GM23248 (cell line): Measurements from ENCODE around the gene HCRTR2. TPM values are rescaled to one million over a fixed set of nuclear protein-coding genes. Genes with fewer than 3 reads are reported as not detected.

Experiments used
- DNase-seq: peaks from one replicate; pipeline ENCODE4 v3.0.0-alpha.2; 2015
- H2AFZ ChIP-seq: fragments of 200-600 bp; sonication (generic); 2 replicates; pipeline ENCODE4 v1.6.1; 2016; ENCODE audit warnings: antibody characterized with exemption
- H3F3A ChIP-seq: fragments of 200-600 bp; sonication (generic); 2 replicates; pipeline ENCODE4 v1.6.1; 2016; ENCODE audit warnings: mild to moderate bottlenecking, antibody characterized with exemption, mixed run types; ENCODE audit not compliant: insufficient read depth
- H3K27ac ChIP-seq: fragments of 200-600 bp; sonication (generic); 2 replicates; pipeline ENCODE4 v1.5.1; 2016; ENCODE audit warnings: mild to moderate bottlenecking
- H3K27me3 ChIP-seq: fragments of 200-600 bp; sonication (generic); replicated peaks from 2 replicates; pipeline ENCODE4 v1.6.1; 2016; ENCODE audit warnings: mild to moderate bottlenecking; ENCODE audit not compliant: insufficient read depth
- H3K36me3 ChIP-seq: fragments of 200-600 bp; sonication (generic); 2 replicates; pipeline ENCODE4 v1.6.1; 2016; ENCODE audit warnings: low read depth, mild to moderate bottlenecking
- H3K4me1 ChIP-seq: fragments of 200-600 bp; sonication (generic); 2 replicates; pipeline ENCODE4 v1.6.1; 2016; ENCODE audit warnings: mild to moderate bottlenecking; ENCODE audit not compliant: insufficient read depth
- H3K4me2 ChIP-seq: fragments of 200-600 bp; sonication (generic); one replicate; pipeline ENCODE4 v1.6.1; 2016; ENCODE audit warnings: mild to moderate bottlenecking; ENCODE audit not compliant: unreplicated experiment
- H3K4me3 ChIP-seq: fragments of 200-600 bp; sonication (generic); 2 replicates; pipeline ENCODE4 v1.5.1; 2016; ENCODE audit warnings: mild to moderate bottlenecking
- H3K79me2 ChIP-seq: fragments of 200-600 bp; sonication (generic); 2 replicates; pipeline ENCODE4 v1.6.1; 2016; ENCODE audit warnings: mild to moderate bottlenecking; ENCODE audit not compliant: insufficient read depth
- H3K9ac ChIP-seq: fragments of 200-600 bp; sonication (generic); 2 replicates; pipeline ENCODE4 v1.6.1; 2016; ENCODE audit warnings: mild to moderate bottlenecking
- H3K9me2 ChIP-seq: fragments of 200-600 bp; sonication (generic); 2 replicates; pipeline ENCODE4 v1.6.1; 2016; ENCODE audit warnings: mixed run types, mild to moderate bottlenecking, moderate library complexity; ENCODE audit not compliant: insufficient read depth
- H3K9me3 ChIP-seq: fragments of 200-600 bp; sonication (generic); one replicate; pipeline ENCODE4 v1.6.1; 2017; ENCODE audit warnings: low read depth
- H4K20me1 ChIP-seq: fragments of 200-600 bp; sonication (generic); 2 replicates; pipeline ENCODE4 v1.6.0; 2016; ENCODE audit not compliant: insufficient read depth
- EZH2 ChIP-seq: fragments of 200-600 bp; sonication (generic); IDR thresholded peaks from 2 replicates; pipeline ENCODE4 v1.6.1; 2018; ENCODE audit warnings: antibody characterized with exemption, mild to moderate bottlenecking; ENCODE audit not compliant: insufficient read depth, poor library complexity, severe bottlenecking
- EZH2phosphoT487 ChIP-seq: fragments of 200-600 bp; sonication (generic); IDR thresholded peaks from 2 replicates; pipeline ENCODE4 v1.6.1; 2018; ENCODE audit warnings: antibody characterized with exemption, moderate library complexity, mild to moderate bottlenecking, low read depth; ENCODE audit not compliant: insufficient read depth
- WGBS, 2 experiments: methylation state at CpG; one replicate each; pipeline ENCODE4 v1.1.6; 2015 to 2017; ENCODE audit warnings: low lambda C conversion rate in 2 of 2, low coverage in 1 of 2; ENCODE audit errors: missing lambda C conversion rate in 2 of 2; 5-methylcytosine and 5-hydroxymethylcytosine counted together
- in situ Hi-C: fragments of 300-500 bp; cut with MboI; formaldehyde crosslinking; loops from 2 replicates; pipeline ENCODE4 v1.15.0; 2020
- polyA plus RNA-seq: library from polyadenylated mRNA; unstranded; fragments of >200 nt; fragmentation: Nextera tagmentation; extraction: Ambion mirVana; gene quantifications from 2 replicates; pipeline ENCODE4 v1.2.1, GENCODE V29; 2016
- total RNA-seq: library from RNA; depleted of rRNA; stranded (reverse); fragments of >200 nt; shearing (Covaris generic); gene quantifications from 2 replicates; pipeline ENCODE4 v1.2.3, GENCODE V29; 2014

Gene HCRTR2
- total and polyA plus RNA-seq, 2 experiments from 2014 or later, result not detected

DNA sequence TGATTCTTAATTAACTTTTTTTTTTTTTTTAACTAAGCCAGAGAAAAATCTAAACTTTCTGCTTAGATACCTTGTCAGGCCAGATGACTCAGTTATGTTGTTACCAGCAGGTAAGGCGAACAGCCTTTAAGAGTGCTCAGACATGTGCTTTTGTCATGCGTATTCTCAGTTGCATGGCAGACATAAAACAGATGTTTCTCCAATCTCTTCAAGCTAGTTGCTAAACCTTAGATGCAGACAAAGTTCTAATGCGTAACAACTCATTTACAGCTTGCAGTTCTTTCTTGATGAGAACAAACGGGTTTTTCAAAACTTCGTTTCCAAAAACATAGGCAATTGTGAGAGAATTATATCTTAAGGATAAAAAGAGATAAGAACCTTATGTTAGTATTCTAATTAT lies 103.3 kb downstream of the HCRTR2 start:
- H3K79me2 ChIP-seq, result no peaks in the 10 kb centered on the region
- no peaks in the 10 kb centered on the region for H4K20me1 ChIP-seq
- no peak overlapping the region for H2AFZ ChIP-seq
- in situ Hi-C loops, result no loop called here
- TF ChIP-seq EZH2phosphoT487, result no peak
- no peak for TF ChIP-seq EZH2
- DNase-seq, result no peak
- no peak overlapping the region for H3K4me3 ChIP-seq
- no peaks in the 10 kb centered on the region for H3K9me3 ChIP-seq
- no peaks in the 10 kb centered on the region for H3F3A ChIP-seq
- peaks cover 11% of the 10 kb centered on the region; the same call in 1 of the 2 replicates for H3K27me3 ChIP-seq
- no peaks in the 10 kb centered on the region for H3K9me2 ChIP-seq
- no peak overlapping the region for H3K27ac ChIP-seq
- no peak overlapping the region for H3K4me2 ChIP-seq
- no peak overlapping the region for H3K9ac ChIP-seq
- 51 to 56% methylated on average over 5 of the region's 5 CpGs for WGBS, 2 experiments
- no peaks in the 10 kb centered on the region for H3K36me3 ChIP-seq
- H3K4me1 ChIP-seq, result no peaks in the 10 kb centered on the region

DNA sequence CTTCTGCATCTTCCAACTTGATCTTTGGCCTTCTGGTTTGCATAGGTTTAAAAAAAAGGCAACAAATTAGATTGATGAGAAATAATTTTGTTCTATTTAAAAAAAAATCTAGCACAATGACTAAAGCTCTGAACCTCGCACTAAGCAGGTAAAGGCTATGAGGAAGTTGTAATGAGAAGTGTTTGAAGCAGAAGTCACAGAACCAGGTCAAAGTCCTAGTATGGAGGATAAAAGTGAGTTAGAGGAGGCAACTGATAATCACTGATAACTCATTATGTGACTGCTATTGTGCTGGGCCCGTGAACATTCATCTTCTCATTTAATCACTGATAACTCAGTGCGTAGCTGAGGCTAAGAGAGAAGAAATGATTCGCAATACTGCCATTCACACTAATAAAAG lies 106.9 kb downstream of the HCRTR2 start:
- WGBS, 2 experiments, result 52 to 64% methylated on average over 4 of the region's 4 CpGs
- Histone ChIP-seq H3K9me3 (no peaks in the 10 kb centered on the region), H3K4me3 (no peak overlapping the region), H3K79me2 (no peaks in the 10 kb centered on the region), H3K36me3 (no peaks in the 10 kb centered on the region), H3F3A (no peaks in the 10 kb centered on the region), H3K9ac (no peak overlapping the region), H3K27ac (no peak overlapping the region), H3K27me3 (peaks cover 6% of the 10 kb centered on the region; the same call in 1 of the 2 replicates), H4K20me1 (no peaks in the 10 kb centered on the region), H3K4me1 (no peaks in the 10 kb centered on the region), H3K9me2 (no peaks in the 10 kb centered on the region), H2AFZ (no peak overlapping the region), H3K4me2 (no peak overlapping the region)
- no peak for DNase-seq
- TF ChIP-seq EZH2 (no peak), EZH2phosphoT487 (no peak)
- in situ Hi-C loops, result no loop called here

DNA sequence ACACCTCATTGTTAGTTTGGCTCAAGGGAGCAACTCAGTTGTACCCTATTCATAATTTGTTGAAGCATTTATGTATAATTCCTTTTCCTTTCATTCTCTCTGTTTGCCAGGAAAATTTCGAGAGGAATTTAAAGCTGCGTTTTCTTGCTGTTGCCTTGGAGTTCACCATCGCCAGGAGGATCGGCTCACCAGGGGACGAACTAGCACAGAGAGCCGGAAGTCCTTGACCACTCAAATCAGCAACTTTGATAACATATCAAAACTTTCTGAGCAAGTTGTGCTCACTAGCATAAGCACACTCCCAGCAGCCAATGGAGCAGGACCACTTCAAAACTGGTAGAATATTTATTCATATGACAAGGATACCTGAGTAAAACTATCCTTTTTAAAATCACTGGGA lies 107.8 kb downstream of the HCRTR2 start:
- Histone ChIP-seq H3K79me2 (no peaks in the 10 kb centered on the region), H3K27me3 (peaks cover 3% of the 10 kb centered on the region; the same call in 1 of the 2 replicates), H3K9me3 (no peaks in the 10 kb centered on the region), H4K20me1 (no peaks in the 10 kb centered on the region), H3F3A (no peaks in the 10 kb centered on the region), H3K27ac (no peak overlapping the region), H2AFZ (no peak overlapping the region), H3K9me2 (no peaks in the 10 kb centered on the region), H3K9ac (no peak overlapping the region), H3K4me2 (no peak overlapping the region), H3K36me3 (no peaks in the 10 kb centered on the region), H3K4me1 (no peaks in the 10 kb centered on the region), H3K4me3 (no peak overlapping the region)
- in situ Hi-C loops, result no loop called here
- no peak for DNase-seq
- TF ChIP-seq EZH2phosphoT487, result no peak
- TF ChIP-seq EZH2, result no peak
- 66 to 70% methylated on average over 6 of the region's 6 CpGs for WGBS, 2 experiments

DNA sequence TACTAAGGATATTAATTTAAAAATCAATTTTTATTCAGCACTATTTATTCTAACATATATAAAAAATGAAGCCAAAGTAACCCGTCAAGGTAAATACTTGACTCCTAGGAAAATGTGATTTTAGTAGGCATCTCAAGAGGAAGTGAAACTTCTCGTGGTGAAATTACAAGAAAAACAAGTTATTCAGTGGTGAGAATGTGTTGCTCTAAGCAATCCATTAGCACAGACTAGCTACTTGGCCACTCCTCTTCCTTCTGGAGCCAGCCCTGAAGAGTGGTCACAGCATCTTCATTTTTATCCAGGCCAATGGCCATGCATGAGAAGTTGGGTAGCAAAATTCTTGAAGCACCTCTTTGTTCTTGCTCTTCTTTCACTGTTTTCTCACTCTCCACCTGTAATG lies 112.5 kb downstream of the HCRTR2 start:
- no peaks in the 10 kb centered on the region for H3K4me1 ChIP-seq
- no peaks in the 10 kb centered on the region for H3F3A ChIP-seq
- no peaks in the 10 kb centered on the region for H4K20me1 ChIP-seq
- TF ChIP-seq EZH2, result no peak
- TF ChIP-seq EZH2phosphoT487, result no peak
- no peak overlapping the region for H2AFZ ChIP-seq
- no peaks in the 10 kb centered on the region for H3K9me2 ChIP-seq
- WGBS, 2 experiments, result 43 to 46% methylated on average over 2 of the region's 2 CpGs
- DNase-seq, result no peak
- no peaks in the 10 kb centered on the region for H3K36me3 ChIP-seq
- no peaks in the 10 kb centered on the region for H3K79me2 ChIP-seq
- no peak overlapping the region for H3K9ac ChIP-seq
- in situ Hi-C loops, result no loop called here
- H3K27ac ChIP-seq, result no peak overlapping the region
- no peak overlapping the region for H3K4me3 ChIP-seq
- no peak overlapping the region for H3K4me2 ChIP-seq
- H3K27me3 ChIP-seq, result no peaks in the 10 kb centered on the region
- H3K9me3 ChIP-seq, result no peaks in the 10 kb centered on the region

DNA sequence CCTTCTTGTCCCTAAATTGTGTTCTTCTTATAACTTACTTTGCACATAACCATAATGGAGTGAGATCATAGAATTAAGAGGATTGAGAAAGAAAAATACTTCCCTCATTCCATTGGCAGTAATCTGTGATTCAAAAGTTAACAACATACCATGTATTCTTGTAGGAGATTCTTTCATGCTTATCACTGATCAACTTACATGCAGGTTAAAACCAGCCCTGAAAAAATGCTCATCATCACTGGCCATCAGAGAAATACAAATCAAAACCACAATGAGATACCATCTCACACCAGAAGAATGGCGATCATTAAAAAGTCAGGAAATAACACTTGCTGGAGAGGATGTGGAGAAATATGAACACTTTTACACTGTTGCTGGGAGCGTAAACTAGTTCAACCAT lies 116.4 kb downstream of the HCRTR2 start:
- no peak overlapping the region for H3K4me2 ChIP-seq
- no peak overlapping the region for H3K9ac ChIP-seq
- no peak for DNase-seq
- no peaks in the 10 kb centered on the region for H3F3A ChIP-seq
- no peaks in the 10 kb centered on the region for H3K9me2 ChIP-seq
- no peaks in the 10 kb centered on the region for H4K20me1 ChIP-seq
- H3K4me1 ChIP-seq, result no peaks in the 10 kb centered on the region
- H3K79me2 ChIP-seq, result no peaks in the 10 kb centered on the region
- H3K36me3 ChIP-seq, result no peaks in the 10 kb centered on the region
- H3K9me3 ChIP-seq, result no peaks in the 10 kb centered on the region
- H3K27me3 ChIP-seq, result no peaks in the 10 kb centered on the region
- no peak overlapping the region for H3K27ac ChIP-seq
- no peak overlapping the region for H3K4me3 ChIP-seq
- in situ Hi-C loops, result no loop called here
- no peak for TF ChIP-seq EZH2
- H2AFZ ChIP-seq, result no peak overlapping the region
- WGBS, 2 experiments, result 33 to 39% methylated on average over 2 of the region's 2 CpGs
